Myocyte (in vitro differentiated cells): Measurements from ENCODE around the gene STK36. TPM values are rescaled to one million over a fixed set of nuclear protein-coding genes. Genes with fewer than 3 reads are reported as not detected.

Source experiments
- DNase-seq: peaks from one replicate; pipeline ENCODE4 v3.0.0-alpha.2; 2012; ENCODE audit warnings: low read depth
- total RNA-seq: library from RNA; depleted of rRNA; stranded (reverse); fragments of >200 nt; gene quantifications from 2 replicates; pipeline ENCODE4 v1.2.3, GENCODE V29; 2014

The STK36 gene
- total RNA-seq, 1 donor from 2014 or later, result 29.7 TPM

- no peak for DNase-seq
Measured at GRCh38 chr2:218720048-218721041, 48.5 kb downstream of the STK36 start.

GRCh38 chr2:218721488-218721887 lies 49.6 kb downstream of the STK36 start:
- DNase-seq, result no peak

- no peak for DNase-seq
Measured at GRCh38 chr2:218721934-218722333, 50.0 kb downstream of the STK36 start.

- no peak for DNase-seq
Measured at GRCh38 chr2:218722419-218722818, 50.5 kb downstream of the STK36 start.

- DNase-seq, result no peak
Measured at GRCh38 chr2:218722876-218723785, 51.2 kb downstream of the STK36 start.

GRCh38 chr2:218726004-218726574 lies 54.2 kb downstream of the STK36 start:
- no peak for DNase-seq

GRCh38 chr2:218727502-218728165 lies 55.7 kb downstream of the STK36 start:
- no peak for DNase-seq

- no peak for DNase-seq
Measured at GRCh38 chr2:218729640-218730039, 57.8 kb downstream of the STK36 start.

GRCh38 chr2:218732052-218732760 lies 60.3 kb downstream of the STK36 start:
- no peak for DNase-seq

- no peak for DNase-seq
Measured at GRCh38 chr2:218732761-218733158, 60.9 kb downstream of the STK36 start.

GRCh38 chr2:218733171-218734021 lies 61.5 kb downstream of the STK36 start:
- DNase-seq, result no peak

GRCh38 chr2:218734190-218734975 lies 62.5 kb downstream of the STK36 start:
- DNase-seq, result no peak

GRCh38 chr2:218736531-218736930 lies 64.6 kb downstream of the STK36 start:
- DNase-seq, result no peak

- no peak for DNase-seq
Measured at GRCh38 chr2:218743068-218743467, 71.2 kb downstream of the STK36 start.

GRCh38 chr2:218744615-218745014 lies 72.7 kb downstream of the STK36 start:
- DNase-seq, result no peak

- no peak for DNase-seq
Measured at GRCh38 chr2:218745160-218745558, 73.3 kb downstream of the STK36 start.

GRCh38 chr2:218745559-218746469 lies 73.9 kb downstream of the STK36 start:
- DNase-seq, result peak; percentile 37

GRCh38 chr2:218746470-218746795 lies 74.5 kb downstream of the STK36 start:
- DNase-seq, result no peak
